Measurements from ENCODE around the gene HSD17B8.

Gene HSD17B8

GRCh38 chr6:33248643-33248931 lies 44.1 kb downstream of the HSD17B8 start:
- peaks cover 14% of the 10 kb centered on the region for H3K36me3 ChIP-seq (ENCODE audit: control insufficient read depth, low read length)
- peak overlapping the region; percentile 92 for H3K4me2 ChIP-seq (ENCODE audit: low read length)
- H3K9me3 ChIP-seq (ENCODE audit: control insufficient read depth, insufficient read depth, low read length): no peaks in the 10 kb centered on the region
- H3F3A ChIP-seq (ENCODE audit: control insufficient read depth, insufficient read depth): peaks cover 8% of the 10 kb centered on the region
- H3K27ac ChIP-seq (ENCODE audit: low read depth, low read length): peak overlapping the region; percentile 63
- peaks cover 8% of the 10 kb centered on the region for H3K79me2 ChIP-seq (ENCODE audit: control insufficient read depth, low read length)
- H3K4me1 ChIP-seq (ENCODE audit: control insufficient read depth, low read length): peaks cover 23% of the 10 kb centered on the region
- no peaks in the 10 kb centered on the region for H3K27me3 ChIP-seq (ENCODE audit: control insufficient read depth, low read length)
- H3K9me2 ChIP-seq (replicated peaks; ENCODE audit: control insufficient read depth, low read length): no peaks in the 10 kb centered on the region
- H3K4me3 ChIP-seq (ENCODE audit: low read length): peak overlapping the region; percentile 73
- TF ChIP-seq CTCF (IDR thresholded peaks at IDR 0.05; ENCODE audit: low read depth, low read length, poor library complexity, severe bottlenecking) (peak; percentile 44), EZH2phosphoT487 (IDR thresholded peaks at IDR 0.05; ENCODE audit: borderline replicate concordance, low read length) (no peak)
- H4K20me1 ChIP-seq (ENCODE audit: control insufficient read depth, insufficient read depth, low read depth, low read length): no peaks in the 10 kb centered on the region

GRCh38 chr6:33248932-33249731 lies 44.7 kb downstream of the HSD17B8 start:
- Histone ChIP-seq H4K20me1 (ENCODE audit: control insufficient read depth, insufficient read depth, low read depth, low read length) (no peaks in the 10 kb centered on the region), H3K79me2 (ENCODE audit: control insufficient read depth, low read length) (peaks cover 8% of the 10 kb centered on the region), H3K27ac (ENCODE audit: low read depth, low read length) (peak overlapping the region; percentile 63), H3K27me3 (ENCODE audit: control insufficient read depth, low read length) (no peaks in the 10 kb centered on the region), H3K9me3 (ENCODE audit: control insufficient read depth, insufficient read depth, low read length) (no peaks in the 10 kb centered on the region), H3F3A (ENCODE audit: control insufficient read depth, insufficient read depth) (peaks cover 8% of the 10 kb centered on the region), H3K4me3 (ENCODE audit: low read length) (peak overlapping the region; percentile 73), H3K4me2 (ENCODE audit: low read length) (peak overlapping the region; percentile 92), H3K36me3 (ENCODE audit: control insufficient read depth, low read length) (peaks cover 14% of the 10 kb centered on the region), H3K4me1 (ENCODE audit: control insufficient read depth, low read length) (peaks cover 23% of the 10 kb centered on the region), H3K9me2 (replicated peaks; ENCODE audit: control insufficient read depth, low read length) (no peaks in the 10 kb centered on the region)
- TF ChIP-seq EZH2phosphoT487 (IDR thresholded peaks at IDR 0.05; ENCODE audit: borderline replicate concordance, low read length) (no peak), CTCF (IDR thresholded peaks at IDR 0.05; ENCODE audit: low read depth, low read length, poor library complexity, severe bottlenecking) (no peak)

GRCh38 chr6:33249732-33250630 lies 45.5 kb downstream of the HSD17B8 start:
- peaks cover 8% of the 10 kb centered on the region for H3K79me2 ChIP-seq (ENCODE audit: control insufficient read depth, low read length)
- no peaks in the 10 kb centered on the region for H3K9me3 ChIP-seq (ENCODE audit: control insufficient read depth, insufficient read depth, low read length)
- no peaks in the 10 kb centered on the region for H4K20me1 ChIP-seq (ENCODE audit: control insufficient read depth, insufficient read depth, low read depth, low read length)
- peaks cover 14% of the 10 kb centered on the region for H3K36me3 ChIP-seq (ENCODE audit: control insufficient read depth, low read length)
- H3F3A ChIP-seq (ENCODE audit: control insufficient read depth, insufficient read depth): peaks cover 8% of the 10 kb centered on the region
- peak overlapping the region; percentile 92 for H3K4me2 ChIP-seq (ENCODE audit: low read length)
- no peaks in the 10 kb centered on the region for H3K27me3 ChIP-seq (ENCODE audit: control insufficient read depth, low read length)
- H3K27ac ChIP-seq (ENCODE audit: low read depth, low read length): peak overlapping the region; percentile 61
- TF ChIP-seq CTCF (IDR thresholded peaks at IDR 0.05; ENCODE audit: low read depth, low read length, poor library complexity, severe bottlenecking) (no peak), EZH2phosphoT487 (IDR thresholded peaks at IDR 0.05; ENCODE audit: borderline replicate concordance, low read length) (no peak)
- no peaks in the 10 kb centered on the region for H3K9me2 ChIP-seq (replicated peaks; ENCODE audit: control insufficient read depth, low read length)
- peaks cover 23% of the 10 kb centered on the region for H3K4me1 ChIP-seq (ENCODE audit: control insufficient read depth, low read length)
- peak overlapping the region; percentile 73 for H3K4me3 ChIP-seq (ENCODE audit: low read length)

Data from DOHH2 (cell line).